RWPE1 (cell line): Measurements from ENCODE around the gene HSD17B11.
"Not testable (repeated sequence)": the region's sequence is repeated elsewhere in the genome, so short reads cannot be mapped to it uniquely, and the experiment has no call there.

Source experiments
- CTCF ChIA-PET: fragments of 350-600 bp; sonication (Branson Sonifier 250); formaldehyde crosslinking; extraction: SDS; loops from one replicate; lab custom pipeline; 2021; lab: Yijun Ruan, JAX
- POLR2A ChIA-PET: fragments of 400-600 bp; formaldehyde crosslinking; extraction: SDS; loops from one replicate; lab custom pipeline; 2020; ENCODE audit warnings: antibody characterized with exemption; ENCODE audit not compliant: low non-redundant PET; lab: Yijun Ruan, JAX
- DNase-seq: peaks from one replicate; pipeline ENCODE4 v3.0.0; 2012; ENCODE audit warnings: low spot score
- H3K27ac ChIP-seq: fragments of 450-650 bp; 2 replicates; pipeline ENCODE4 v1.5.1; 2017
- TF ChIP-seq, protein P1 (sequence below): fragments of 450-650 bp; conservative IDR thresholded peaks from 2 replicates; pipeline ENCODE4 v1.5.1; 2017; ENCODE audit warnings: low read depth, mild to moderate bottlenecking

The HSD17B11 gene

DNA sequence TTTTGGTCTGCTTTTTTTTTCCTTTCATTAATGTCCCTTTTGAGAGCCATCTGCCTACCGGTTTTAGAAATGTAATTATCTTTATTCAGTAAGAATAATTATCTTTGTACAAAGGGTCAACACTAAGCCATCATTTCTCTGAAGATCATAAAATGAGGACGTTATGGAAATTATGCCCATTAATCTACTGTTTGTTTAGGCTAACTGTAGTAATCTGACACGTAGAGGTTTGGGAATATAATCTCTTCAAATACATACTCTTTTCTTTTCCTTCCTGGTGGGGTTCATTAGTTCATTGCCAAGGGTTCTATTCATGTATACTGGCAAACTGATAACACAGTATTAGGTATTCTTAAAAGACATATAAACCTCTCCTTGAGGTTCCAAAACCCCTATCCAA, 64.5 kb downstream of the HSD17B11 start:
- no peak for DNase-seq
- CTCF ChIA-PET = no interaction called here
- no peak overlapping the region for H3K27ac ChIP-seq
- POLR2A ChIA-PET = no interaction called here
- TF ChIP-seq, protein P1, sequence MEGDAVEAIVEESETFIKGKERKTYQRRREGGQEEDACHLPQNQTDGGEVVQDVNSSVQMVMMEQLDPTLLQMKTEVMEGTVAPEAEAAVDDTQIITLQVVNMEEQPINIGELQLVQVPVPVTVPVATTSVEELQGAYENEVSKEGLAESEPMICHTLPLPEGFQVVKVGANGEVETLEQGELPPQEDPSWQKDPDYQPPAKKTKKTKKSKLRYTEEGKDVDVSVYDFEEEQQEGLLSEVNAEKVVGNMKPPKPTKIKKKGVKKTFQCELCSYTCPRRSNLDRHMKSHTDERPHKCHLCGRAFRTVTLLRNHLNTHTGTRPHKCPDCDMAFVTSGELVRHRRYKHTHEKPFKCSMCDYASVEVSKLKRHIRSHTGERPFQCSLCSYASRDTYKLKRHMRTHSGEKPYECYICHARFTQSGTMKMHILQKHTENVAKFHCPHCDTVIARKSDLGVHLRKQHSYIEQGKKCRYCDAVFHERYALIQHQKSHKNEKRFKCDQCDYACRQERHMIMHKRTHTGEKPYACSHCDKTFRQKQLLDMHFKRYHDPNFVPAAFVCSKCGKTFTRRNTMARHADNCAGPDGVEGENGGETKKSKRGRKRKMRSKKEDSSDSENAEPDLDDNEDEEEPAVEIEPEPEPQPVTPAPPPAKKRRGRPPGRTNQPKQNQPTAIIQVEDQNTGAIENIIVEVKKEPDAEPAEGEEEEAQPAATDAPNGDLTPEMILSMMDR = no peak

DNA sequence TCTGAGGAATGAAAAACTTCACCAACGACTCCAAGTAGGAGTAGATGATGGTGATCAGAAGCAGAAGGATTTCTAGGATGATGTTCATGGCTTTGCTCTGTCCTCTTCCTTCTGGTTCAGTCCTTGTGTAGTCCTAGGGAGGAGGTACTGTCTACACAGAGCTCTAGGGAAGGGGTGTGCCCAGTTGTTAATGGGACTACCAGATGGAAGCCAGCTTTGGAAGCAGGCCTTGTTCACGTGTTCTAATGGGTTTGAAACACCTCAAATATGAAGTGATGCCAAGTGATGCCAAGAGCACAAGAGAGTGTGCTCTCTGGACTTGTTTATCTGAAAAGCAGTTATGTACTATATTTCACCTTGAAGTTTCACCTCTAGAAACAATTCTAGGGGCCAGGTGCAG, 68.2 kb downstream of the HSD17B11 start, which contains the start of gene HSD17B13:
TSS of gene HSD17B13 (minus strand) at position 129 of the 400 bp plus-strand sequence. CDS start at position 88, 41 bp downstream.
- POLR2A ChIA-PET = no interaction called here
- TF ChIP-seq, protein P1 = no peak
- no peak for DNase-seq
- no peak within 1 kb of the TSS for H3K27ac ChIP-seq
- CTCF ChIA-PET = no interaction called here

DNA sequence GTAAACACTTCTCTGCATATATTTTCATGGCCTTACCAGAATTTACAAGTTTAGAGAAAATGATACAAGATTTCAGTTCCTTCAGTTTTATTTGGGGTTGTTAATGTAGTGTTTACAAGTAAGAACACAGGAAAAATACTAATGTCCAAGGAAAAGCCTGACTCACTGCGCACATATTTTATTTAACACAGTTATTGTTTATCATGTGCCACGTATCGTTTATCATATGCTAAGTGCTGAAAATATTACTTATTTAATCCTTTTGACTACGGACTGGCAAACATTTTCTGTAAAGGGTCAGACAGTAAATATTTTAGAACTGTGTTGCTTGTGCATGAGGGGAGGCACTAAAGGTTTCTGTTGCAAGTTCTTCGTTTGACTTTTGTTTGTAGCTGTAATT, 69.1 kb downstream of the HSD17B11 start:
- no peak for DNase-seq
- no peak overlapping the region for H3K27ac ChIP-seq
- TF ChIP-seq, protein P1 = no peak
- ChIA-PET CTCF (no interaction called here), POLR2A (no interaction called here)

DNA sequence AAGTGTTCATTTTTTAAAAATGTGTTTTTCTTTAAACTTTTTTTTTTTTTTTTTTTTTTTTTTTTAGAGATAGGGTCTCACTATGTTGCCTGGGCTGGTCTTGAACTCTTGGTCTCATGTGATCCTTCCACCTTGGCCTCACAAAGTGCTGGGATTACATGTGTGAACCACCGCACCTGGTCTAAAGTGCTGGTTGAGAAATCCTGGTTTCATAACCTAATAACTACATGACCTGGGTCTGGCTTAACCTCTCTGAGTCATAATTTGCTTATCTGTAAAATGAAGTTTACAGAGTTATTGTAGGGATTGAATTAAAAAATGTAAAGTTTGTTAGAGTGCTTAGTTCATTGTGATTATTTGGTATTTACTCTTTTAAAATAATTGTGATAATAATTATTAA, 73.5 kb downstream of the HSD17B11 start:
- POLR2A ChIA-PET = no interaction called here
- CTCF ChIA-PET = no interaction called here
- TF ChIP-seq, protein P1 = no peak

DNA sequence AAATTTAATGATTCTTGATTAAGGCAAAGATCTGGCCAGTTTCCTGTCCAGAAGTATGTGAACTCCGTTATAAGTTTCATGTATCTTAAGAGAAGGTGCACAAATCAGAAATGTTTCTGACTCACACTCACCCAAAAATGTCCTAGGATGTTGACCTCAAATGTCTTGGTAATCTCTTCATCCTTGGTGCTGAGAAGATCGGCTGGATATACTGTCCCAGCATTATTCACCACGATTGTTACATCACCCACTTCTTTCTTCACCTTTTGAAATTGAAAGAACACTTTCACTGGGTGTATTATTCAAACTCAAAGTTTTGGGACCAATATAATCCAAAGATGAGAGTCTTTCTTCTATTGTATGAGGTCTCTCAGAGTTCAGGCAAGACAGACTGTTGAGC, 74.0 kb downstream of the HSD17B11 start:
- CTCF ChIA-PET = no interaction called here
- no peak overlapping the region for H3K27ac ChIP-seq
- TF ChIP-seq, protein P1 = no peak
- POLR2A ChIA-PET = no interaction called here
- no peak for DNase-seq

More for the DNA sequence above, 73.5 kb downstream of the HSD17B11 start:
- H3K27ac ChIP-seq = no peak overlapping the region
- DNase-seq = peak; percentile 44

DNA sequence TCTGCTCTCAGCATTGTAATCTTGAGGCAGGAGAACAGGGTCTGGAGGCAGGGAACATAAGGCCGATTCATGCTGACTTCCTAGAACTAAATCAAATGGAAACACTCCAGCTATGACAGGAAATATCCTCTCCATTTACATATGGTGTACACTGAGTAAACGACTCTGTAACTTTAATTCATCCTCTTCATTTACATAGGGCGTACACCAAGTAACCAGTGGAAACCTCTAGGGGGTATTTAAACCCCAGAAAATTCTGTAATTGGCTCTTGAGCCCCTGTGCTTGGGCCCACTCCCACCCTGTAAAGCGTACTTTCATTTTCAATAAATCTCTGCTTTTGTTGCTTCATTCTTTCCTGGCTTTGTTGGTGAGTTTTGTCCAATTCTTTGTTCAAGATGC, 76.0 kb downstream of the HSD17B11 start:
- H3K27ac ChIP-seq, POLR2A ChIA-PET, DNase-seq: not testable (repeated sequence)
- CTCF ChIA-PET = interaction anchor here (0.7 kb wide), 1 partner anchor 273 kb away, joined by 3 read pairs; no protein-coding TSS in a partner anchor

DNA sequence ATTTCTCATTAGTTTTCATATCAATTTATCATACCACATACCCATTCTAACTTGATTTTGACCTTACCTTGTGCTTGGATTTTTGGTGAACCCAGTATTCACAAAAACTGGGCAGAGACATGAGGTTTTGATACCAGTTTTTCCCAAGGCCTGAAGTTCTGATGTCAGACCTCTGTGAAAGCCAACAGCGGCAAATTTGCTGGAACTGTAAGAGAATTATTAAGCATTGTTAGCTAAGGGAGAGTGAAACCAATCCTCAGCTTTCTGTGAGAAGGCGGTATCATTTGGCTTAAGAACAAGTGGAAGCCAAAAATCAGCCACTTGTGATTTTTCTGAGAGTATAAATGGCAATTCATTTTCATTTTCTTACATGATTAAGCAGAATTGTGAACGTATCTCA, 77.2 kb downstream of the HSD17B11 start:
- ChIA-PET POLR2A (no interaction called here), CTCF (no interaction called here)
- H3K27ac ChIP-seq = no peak overlapping the region
- DNase-seq = no peak
- TF ChIP-seq, protein P1 = no peak
